K562 (cell line): ENCODE measurements around the gene VAPB. TPM values are rescaled to one million over a fixed set of nuclear protein-coding genes. Genes with fewer than 3 reads are reported as not detected.

Source experiments
- ATAC-seq: fragments of 200-7000 bp; cut with Tn5 transposase; 3 replicates; pipeline ENCODE4 v1.9.1; 2020; ENCODE audit warnings: moderate library complexity
- BruUV-seq: library from RNA; stranded (reverse); fragments of 400-500 nt; replicated peaks from 2 replicates; lab custom pipeline; 2021; lab: Mats Ljungman, UMichigan
- CTCF ChIA-PET: fragments of 300-600 bp; formaldehyde crosslinking; extraction: SDS; loops from one replicate; lab custom pipeline; 2021; ENCODE audit warnings: low intra/inter-chr PET ratio; lab: Yijun Ruan, JAX
- POLR2A ChIA-PET: fragments of 300-600, 350-650 bp; sonication (Branson Sonifier 250); formaldehyde crosslinking; extraction: SDS; loops from one replicate; lab custom pipeline; 2021; ENCODE audit warnings: antibody characterized with exemption, inconsistent platforms; lab: Yijun Ruan, JAX
- DNase-seq, 4 experiments: peaks; one replicate each; pipeline versions ENCODE4 v3.0.0 to v3.0.0-alpha.2; 2011 to 2018; ENCODE audit warnings: low spot score in 3 of 4, mixed read lengths in 3 of 4; ENCODE audit errors: extremely low read depth in 1 of 4
- FAIRE-seq: peaks from 2 replicates; lab custom pipeline; 2011; peaks lifted over from hg19 to GRCh38; lab: Jason Lieb, UNC
- H2AFZ ChIP-seq: 2 replicates; pipeline ENCODE4 v1.6.0; 2011; ENCODE audit warnings: low read depth, low read length, control low read depth, inconsistent platforms
- H3K27ac ChIP-seq: fragments of 200-600 bp; 3 replicates; pipeline ENCODE4 v1.8.0; 2011; ENCODE audit warnings: low read depth, mild to moderate bottlenecking, control low read depth, inconsistent platforms, low read length, moderate library complexity, mixed read lengths; ENCODE audit errors: extremely low read depth
- H3K27me3 ChIP-seq, 2 experiments: fragments of 300-600 bp in 1 of 2; 2 replicates in 1 of 2; 3 replicates in 1 of 2; pipeline versions ENCODE4 v1.6.0 to v1.8.0; 2011; ENCODE audit warnings: inconsistent platforms in 2 of 2, low read length in 2 of 2, mild to moderate bottlenecking in 1 of 2, mixed read lengths in 1 of 2, moderate library complexity in 1 of 2; ENCODE audit not compliant: control insufficient read depth in 2 of 2, insufficient read depth in 2 of 2
- H3K36me3 ChIP-seq: fragments of 300-600 bp; 3 replicates; pipeline ENCODE4 v1.8.0; 2011; ENCODE audit warnings: mild to moderate bottlenecking, low read length, inconsistent platforms; ENCODE audit not compliant: control insufficient read depth, insufficient read depth
- H3K4me1 ChIP-seq, 2 experiments: fragments of 200-600 bp in 1 of 2; replicated peaks in 1 of 2; 2 replicates in 1 of 2; 3 replicates in 1 of 2; pipeline versions ENCODE4 v1.5.1 to v1.8.0; 2011; ENCODE audit warnings: inconsistent platforms in 2 of 2, low read length in 2 of 2, mild to moderate bottlenecking in 1 of 2, mixed read lengths in 1 of 2, moderate library complexity in 1 of 2; ENCODE audit not compliant: control insufficient read depth in 2 of 2, insufficient read depth in 2 of 2
- H3K4me2 ChIP-seq: 2 replicates; pipeline ENCODE4 v1.6.1; 2011; ENCODE audit warnings: low read length, control low read depth, inconsistent platforms, mixed read lengths; ENCODE audit not compliant: insufficient read depth
- H3K4me3 ChIP-seq: fragments of 200-600 bp; sonication (generic), shearing (Covaris generic); 2 replicates; pipeline ENCODE4 v1.5.1; 2016; ENCODE audit warnings: control low read depth, inconsistent platforms
- H3K79me2 ChIP-seq: fragments of 200-600 bp; 3 replicates; pipeline ENCODE4 v1.8.0; 2011; ENCODE audit warnings: low read length, inconsistent platforms; ENCODE audit not compliant: control insufficient read depth, insufficient read depth
- H3K9ac ChIP-seq, 2 experiments: 2 replicates each; pipeline versions ENCODE4 v1.6.0 to v1.6.1; 2011; ENCODE audit warnings: low read depth in 2 of 2, low read length in 2 of 2, control low read depth in 1 of 2, inconsistent platforms in 1 of 2, mild to moderate bottlenecking in 1 of 2, mixed read lengths in 1 of 2; ENCODE audit not compliant: insufficient read depth in 1 of 2
- H3K9me1 ChIP-seq: one replicate; pipeline ENCODE4 v1.6.0; 2011; ENCODE audit warnings: inconsistent platforms, mild to moderate bottlenecking, low read length, moderate library complexity; ENCODE audit not compliant: control insufficient read depth, insufficient read depth
- H3K9me3 ChIP-seq: replicated peaks from 2 replicates; pipeline ENCODE4 v1.5.1; 2011; ENCODE audit warnings: low read depth, low read length, inconsistent platforms; ENCODE audit not compliant: control insufficient read depth, insufficient read depth
- H4K20me1 ChIP-seq: replicated peaks from 2 replicates; pipeline ENCODE4 v1.6.1; 2011; ENCODE audit warnings: low read length, inconsistent platforms, mixed read lengths; ENCODE audit not compliant: control insufficient read depth, insufficient read depth
- ARID2 ChIP-seq: fragments of 450-650 bp; IDR thresholded peaks from 2 replicates; pipeline ENCODE4 v1.6.1; 2017; ENCODE audit warnings: antibody characterized with exemption, mild to moderate bottlenecking
- FOSL1 ChIP-seq: fragments of 200-800 bp; sonication (Bioruptor generic); conservative IDR thresholded peaks from 2 replicates; pipeline ENCODE4 v1.6.1; 2016; ENCODE audit warnings: missing genetic modification characterization, missing compliant biosample characterization
- HINFP ChIP-seq: fragments of 450-650 bp; conservative IDR thresholded peaks from 2 replicates; pipeline ENCODE4 v1.6.1; 2016; ENCODE audit warnings: missing genetic modification characterization, low read depth, mild to moderate bottlenecking, control low read depth, missing compliant biosample characterization
- HMBOX1 ChIP-seq: sonication (generic); IDR thresholded peaks from 2 replicates; pipeline ENCODE4 v1.6.1; 2016
- MTA1 ChIP-seq: fragments of 450-650 bp; IDR thresholded peaks from 2 replicates; pipeline ENCODE4 v1.6.1; 2017; ENCODE audit warnings: borderline replicate concordance
- PML ChIP-seq: IDR thresholded peaks from 2 replicates; pipeline ENCODE4 v1.6.1; 2012; ENCODE audit warnings: low read length, inconsistent platforms
- SMAD2 ChIP-seq: fragments of 150-350 bp; IDR thresholded peaks from 2 replicates; pipeline ENCODE4 v1.6.1; 2014; ENCODE audit warnings: low read depth, mild to moderate bottlenecking, low read length
- SOX6 ChIP-seq: fragments of 450-650 bp; IDR thresholded peaks from 2 replicates; pipeline ENCODE4 v1.6.1; 2014; ENCODE audit warnings: mild to moderate bottlenecking
- WGBS: fragments of 100-300 bp; shearing (Covaris generic); methylation state at CpG from one replicate; pipeline ENCODE4 v1.1.6; 2016; ENCODE audit warnings: low coverage, mixed read lengths; ENCODE audit not compliant: insufficient coverage; ENCODE audit errors: missing lambda C conversion rate; 5-methylcytosine and 5-hydroxymethylcytosine counted together
- in situ Hi-C: fragments of 300-500 bp; cut with MboI; formaldehyde crosslinking; loops from 4 replicates; pipeline ENCODE4 v1.15.0; 2018; ENCODE audit warnings: inconsistent platforms, mixed read lengths
- intact Hi-C: fragments of 100-400 bp; cut with micrococcal nuclease; formaldehyde crosslinking; loops from 2 replicates; pipeline ENCODE4 v1.14.2; 2022
- polyA plus RNA-seq, 8 experiments: library from polyadenylated mRNA; depleted of rRNA in 4 of 8; stranded (reverse) in 5 of 8; unstranded in 3 of 8; fragments of >200 nt; fragmentation: Nextera tagmentation in 2 of 8; fragmentation: Illumina TruSeq in 1 of 8; extraction: Ambion mirVana in 2 of 8; extraction: Trizol in 1 of 8; gene quantifications; 2 replicates each; pipeline versions ENCODE4 v1.2.1 to v1.2.3, GENCODE V29; 2011 to 2014; ENCODE audit warnings: inconsistent platforms in 1 of 8, missing spikeins in 1 of 8
- total RNA-seq, 7 experiments: library from RNA; depleted of rRNA in 6 of 7; stranded (reverse); fragments of >200 nt in 6 of 7; fragmentation: Illumina TruSeq in 2 of 7; extraction: Trizol in 2 of 7; gene quantifications; 2 replicates each; pipeline versions ENCODE4 v1.2.1 to v1.2.3, GENCODE V29; 2011 to 2021; ENCODE audit warnings: low replicate concordance in 1 of 7
- TF ChIP-seq, protein P1 (sequence below): fragments of 150-350 bp; IDR thresholded peaks from 2 replicates; pipeline ENCODE4 v1.6.1; 2014; ENCODE audit warnings: low read depth, mild to moderate bottlenecking, low read length, borderline replicate concordance

VAPB gene
- total and polyA plus RNA-seq, 9 of the 15 experiments (the other 6 are each of a cell fraction or from before 2014, with no cell fraction given), result 3.4 to 51.0 (median 27.9) TPM

- no peak overlapping the region for H3K27ac ChIP-seq
- H3K4me1 ChIP-seq, result no peaks in the 10 kb centered on the region
- H3K9me1 ChIP-seq, result no peaks in the 10 kb centered on the region
- BruUV-seq, result no TSS peak
- H3K9ac ChIP-seq, result no peak overlapping the region
- ChIA-PET POLR2A (interaction anchor here (1.0 to 1.5 kb wide), 2 partner anchors 13 to 17 kb away, joined by 3 to 4 read pairs; no protein-coding TSS in a partner anchor), CTCF (no interaction called here)
- H3K4me2 ChIP-seq, result no peak overlapping the region
- intact Hi-C loops (no loop called here), in situ Hi-C loops (loop anchor here (5.0 kb wide), 1 partner anchor 194 kb away; no protein-coding TSS in a partner anchor)
- no peak for DNase-seq
- H3K27me3 ChIP-seq, result no peaks in the 10 kb centered on the region
- peaks cover 4% of the 10 kb centered on the region; the same call in 1 of the 2 replicates for H4K20me1 ChIP-seq
- H3K9me3 ChIP-seq, result no peaks in the 10 kb centered on the region
- TF ChIP-seq SMAD2, result no peak
- no peak for TF ChIP-seq ARID2
- H3K4me3 ChIP-seq, result no peak overlapping the region
- peaks cover 93% of the 10 kb centered on the region for H3K36me3 ChIP-seq
- H2AFZ ChIP-seq, result no peak overlapping the region
- FAIRE-seq, result no peak
- no peak for ATAC-seq
- H3K79me2 ChIP-seq, result peaks cover 49% of the 10 kb centered on the region
Measured at GRCh38 chr20:58441723-58442122, 52.7 kb downstream of the VAPB start.

- Histone ChIP-seq H3K4me2 (no peak overlapping the region), H3K9me1 (no peaks in the 10 kb centered on the region), H3K79me2 (peaks cover 18% of the 10 kb centered on the region; the same call in 2 of the 3 replicates), H3K36me3 (peaks cover 94% of the 10 kb centered on the region), H2AFZ (no peak overlapping the region), H3K4me3 (no peak overlapping the region), H3K9ac (no peak overlapping the region), H3K4me1 (no peaks in the 10 kb centered on the region), H3K9me3 (no peaks in the 10 kb centered on the region), H3K27me3 (no peaks in the 10 kb centered on the region), H4K20me1 (no peaks in the 10 kb centered on the region), H3K27ac (no peak overlapping the region)
- intact Hi-C loops (no loop called here), in situ Hi-C loops (loop anchor here (5.0 kb wide), 1 partner anchor 198 kb away; no protein-coding TSS in a partner anchor)
- DNase-seq (no peak), ATAC-seq (no peak), FAIRE-seq (no peak)
- 96% methylated on average over 5 of the region's 5 CpGs for WGBS
- CTCF ChIA-PET, result no interaction called here
- POLR2A ChIA-PET, result interaction anchor here (0.6 kb wide), 1 partner anchor 1327 kb away, joined by 3 read pairs; no protein-coding TSS in a partner anchor
- BruUV-seq, result no TSS peak
- TF ChIP-seq, protein P1, sequence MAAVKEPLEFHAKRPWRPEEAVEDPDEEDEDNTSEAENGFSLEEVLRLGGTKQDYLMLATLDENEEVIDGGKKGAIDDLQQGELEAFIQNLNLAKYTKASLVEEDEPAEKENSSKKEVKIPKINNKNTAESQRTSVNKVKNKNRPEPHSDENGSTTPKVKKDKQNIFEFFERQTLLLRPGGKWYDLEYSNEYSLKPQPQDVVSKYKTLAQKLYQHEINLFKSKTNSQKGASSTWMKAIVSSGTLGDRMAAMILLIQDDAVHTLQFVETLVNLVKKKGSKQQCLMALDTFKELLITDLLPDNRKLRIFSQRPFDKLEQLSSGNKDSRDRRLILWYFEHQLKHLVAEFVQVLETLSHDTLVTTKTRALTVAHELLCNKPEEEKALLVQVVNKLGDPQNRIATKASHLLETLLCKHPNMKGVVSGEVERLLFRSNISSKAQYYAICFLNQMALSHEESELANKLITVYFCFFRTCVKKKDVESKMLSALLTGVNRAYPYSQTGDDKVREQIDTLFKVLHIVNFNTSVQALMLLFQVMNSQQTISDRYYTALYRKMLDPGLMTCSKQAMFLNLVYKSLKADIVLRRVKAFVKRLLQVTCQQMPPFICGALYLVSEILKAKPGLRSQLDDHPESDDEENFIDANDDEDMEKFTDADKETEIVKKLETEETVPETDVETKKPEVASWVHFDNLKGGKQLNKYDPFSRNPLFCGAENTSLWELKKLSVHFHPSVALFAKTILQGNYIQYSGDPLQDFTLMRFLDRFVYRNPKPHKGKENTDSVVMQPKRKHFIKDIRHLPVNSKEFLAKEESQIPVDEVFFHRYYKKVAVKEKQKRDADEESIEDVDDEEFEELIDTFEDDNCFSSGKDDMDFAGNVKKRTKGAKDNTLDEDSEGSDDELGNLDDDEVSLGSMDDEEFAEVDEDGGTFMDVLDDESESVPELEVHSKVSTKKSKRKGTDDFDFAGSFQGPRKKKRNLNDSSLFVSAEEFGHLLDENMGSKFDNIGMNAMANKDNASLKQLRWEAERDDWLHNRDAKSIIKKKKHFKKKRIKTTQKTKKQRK, result no peak
- no peak for TF ChIP-seq PML
- TF ChIP-seq HINFP (tag), result no peak
- no peak for TF ChIP-seq MTA1
- TF ChIP-seq SOX6, result no peak
- TF ChIP-seq FOSL1 (tag), result no peak
- no peak for TF ChIP-seq HMBOX1
Measured at GRCh38 chr20:58444746-58445255, 55.8 kb downstream of the VAPB start.
